GM19455 (cell line): ENCODE data around the gene ARFGAP1.
"Not testable (repeated sequence)": the region's sequence is repeated elsewhere in the genome, so short reads cannot be mapped to it uniquely, and the experiment has no call there.

Experiments
- ATAC-seq: cut with Tn5 transposase; IDR thresholded peaks from one replicate; pipeline ENCODE4 v1.9.1; 2021; ENCODE audit not compliant: unreplicated experiment

ARFGAP1 gene

GRCh38 chr20:63240004-63240403 is 32.6 kb upstream of the ARFGAP1 start:
- ATAC-seq, result no peak

- no peak for ATAC-seq
Observed at GRCh38 chr20:63241272-63241671, 31.3 kb upstream of the ARFGAP1 start.

DNA sequence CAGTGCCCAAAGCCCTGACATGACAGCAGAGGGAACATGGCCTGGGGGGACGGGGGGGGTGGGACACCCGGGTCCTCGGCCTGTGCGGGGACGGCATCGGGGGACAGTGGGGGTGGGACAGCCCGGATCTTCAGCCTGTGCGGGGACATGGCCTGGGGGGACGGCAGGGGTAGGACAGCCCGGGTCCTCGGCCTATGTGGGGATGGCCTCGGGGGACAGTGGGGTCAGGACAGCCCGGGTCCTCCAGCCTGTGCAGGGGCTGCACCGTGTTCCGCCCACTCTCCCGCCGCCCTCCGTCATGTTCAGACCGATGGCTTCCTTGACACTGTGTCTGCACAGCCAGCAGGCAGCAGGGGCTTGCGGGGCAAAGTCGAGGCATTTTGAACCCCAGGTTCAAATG is 29.9 kb upstream of the ARFGAP1 start:
- ATAC-seq, result no peak

- ATAC-seq, result no peak
Observed at GRCh38 chr20:63243604-63244247, 28.9 kb upstream of the ARFGAP1 start.

GRCh38 chr20:63244468-63244867 is 28.1 kb upstream of the ARFGAP1 start:
- ATAC-seq, result no peak

- ATAC-seq, result no peak
Observed at GRCh38 chr20:63246490-63247288, 25.9 kb upstream of the ARFGAP1 start.

DNA sequence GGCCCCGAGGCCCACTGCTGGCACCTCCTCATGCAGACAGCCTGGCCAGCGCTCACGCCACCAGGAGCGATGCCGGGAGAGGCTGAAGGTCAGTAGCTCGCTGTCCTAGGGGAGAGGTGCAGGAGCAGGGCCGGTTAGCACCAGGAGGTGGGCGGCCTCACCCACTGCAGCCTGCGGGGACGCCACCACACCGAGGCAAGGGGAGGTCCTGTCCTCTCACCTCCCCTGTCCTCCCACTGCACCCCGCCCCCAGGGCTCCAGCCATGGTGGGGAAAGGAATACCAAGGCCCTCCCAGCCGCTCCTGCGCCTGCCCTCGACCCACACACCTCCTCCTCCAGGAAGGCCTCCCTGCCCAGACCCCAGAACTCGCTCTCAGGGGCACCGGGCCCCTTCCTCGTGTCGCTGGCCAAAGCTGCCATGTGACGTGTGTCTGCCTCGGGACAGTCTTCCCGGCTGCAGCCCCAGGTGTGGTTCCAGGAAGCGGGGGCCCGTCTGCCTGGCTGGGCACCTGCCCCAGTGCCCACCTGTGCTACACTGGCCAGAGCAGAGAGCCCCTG is 24.9 kb upstream of the ARFGAP1 start:
- ATAC-seq, result no peak

DNA sequence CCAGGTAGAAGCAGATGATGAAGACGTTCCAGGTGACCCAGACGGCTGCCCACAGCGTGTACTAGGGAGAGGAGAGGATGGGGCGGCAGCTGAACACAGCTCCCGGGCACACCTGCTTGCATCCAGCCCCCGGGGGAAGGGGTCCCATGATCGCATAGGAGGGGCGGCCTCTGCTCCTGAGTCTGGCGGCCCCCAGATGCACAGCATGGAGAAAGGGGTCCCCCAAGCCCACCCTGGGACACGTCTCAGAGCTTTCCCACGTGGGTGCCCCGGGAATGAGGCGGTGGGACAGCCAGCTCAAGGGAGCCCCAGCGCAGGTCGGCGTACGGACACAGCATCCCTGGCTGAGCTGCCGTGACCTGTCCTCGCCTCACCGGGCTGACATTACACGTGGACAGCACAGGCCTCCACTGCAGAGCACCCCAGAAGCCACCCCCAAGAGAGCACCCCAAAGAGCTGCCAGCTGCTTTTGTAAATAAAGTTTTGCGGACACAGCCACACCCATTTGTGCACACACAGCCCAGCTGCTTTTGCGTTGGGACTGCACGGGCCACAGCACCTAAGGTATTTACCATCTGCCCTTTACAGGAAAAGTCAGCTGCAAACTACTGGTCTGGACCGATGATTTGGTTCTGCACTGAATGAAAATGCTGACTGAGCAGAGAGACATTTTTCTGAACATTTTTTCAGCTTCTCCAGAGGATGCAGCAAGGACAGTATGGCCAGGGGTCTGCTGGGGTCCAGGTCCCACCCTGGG is 23.6 kb upstream of the ARFGAP1 start:
- ATAC-seq, result no peak

DNA sequence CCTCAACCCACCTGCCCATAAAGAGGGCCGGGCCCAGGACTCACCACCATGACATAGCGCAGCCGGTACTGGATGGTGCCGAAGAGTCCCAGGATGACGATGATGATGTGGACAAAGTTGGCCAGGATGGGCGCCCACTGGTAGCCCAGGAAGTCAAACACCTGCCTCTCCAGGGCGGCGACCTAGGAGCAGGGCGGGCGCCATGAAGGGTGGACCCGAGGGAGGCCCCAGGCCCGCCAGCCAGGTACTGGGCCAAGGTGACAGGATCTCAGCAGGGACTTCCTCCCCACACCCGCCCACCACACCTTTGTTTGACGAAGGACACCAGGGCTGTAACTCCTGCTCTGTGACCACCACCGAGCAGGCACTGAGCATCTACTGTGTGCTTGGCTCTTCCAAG is 22.7 kb upstream of the ARFGAP1 start:
- no peak for ATAC-seq

- ATAC-seq, result not testable (repeated sequence)
Observed at GRCh38 chr20:63251350-63251749, 21.3 kb upstream of the ARFGAP1 start.

- ATAC-seq, result no peak
Observed at GRCh38 chr20:63252284-63252711, 20.3 kb upstream of the ARFGAP1 start.

DNA sequence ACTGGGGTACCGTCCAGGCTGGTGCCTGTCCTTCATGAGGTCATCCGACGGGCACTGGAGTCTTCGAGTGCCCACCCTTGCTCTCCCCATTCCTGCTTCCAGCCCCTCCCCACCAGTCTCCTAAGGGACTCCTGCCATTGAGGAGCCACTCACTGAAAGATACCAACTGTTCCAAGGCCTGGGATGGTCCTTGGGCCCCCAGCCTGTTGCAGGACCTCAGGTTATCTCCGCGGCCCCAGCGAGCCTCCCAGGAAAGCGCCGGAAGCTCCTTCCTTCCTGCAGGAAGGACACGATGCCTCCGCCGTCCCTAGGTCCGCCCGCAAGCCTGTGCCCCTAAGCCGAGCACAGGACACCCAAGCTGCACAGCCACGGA is 19.6 kb upstream of the ARFGAP1 start:
- ATAC-seq, result no peak

DNA sequence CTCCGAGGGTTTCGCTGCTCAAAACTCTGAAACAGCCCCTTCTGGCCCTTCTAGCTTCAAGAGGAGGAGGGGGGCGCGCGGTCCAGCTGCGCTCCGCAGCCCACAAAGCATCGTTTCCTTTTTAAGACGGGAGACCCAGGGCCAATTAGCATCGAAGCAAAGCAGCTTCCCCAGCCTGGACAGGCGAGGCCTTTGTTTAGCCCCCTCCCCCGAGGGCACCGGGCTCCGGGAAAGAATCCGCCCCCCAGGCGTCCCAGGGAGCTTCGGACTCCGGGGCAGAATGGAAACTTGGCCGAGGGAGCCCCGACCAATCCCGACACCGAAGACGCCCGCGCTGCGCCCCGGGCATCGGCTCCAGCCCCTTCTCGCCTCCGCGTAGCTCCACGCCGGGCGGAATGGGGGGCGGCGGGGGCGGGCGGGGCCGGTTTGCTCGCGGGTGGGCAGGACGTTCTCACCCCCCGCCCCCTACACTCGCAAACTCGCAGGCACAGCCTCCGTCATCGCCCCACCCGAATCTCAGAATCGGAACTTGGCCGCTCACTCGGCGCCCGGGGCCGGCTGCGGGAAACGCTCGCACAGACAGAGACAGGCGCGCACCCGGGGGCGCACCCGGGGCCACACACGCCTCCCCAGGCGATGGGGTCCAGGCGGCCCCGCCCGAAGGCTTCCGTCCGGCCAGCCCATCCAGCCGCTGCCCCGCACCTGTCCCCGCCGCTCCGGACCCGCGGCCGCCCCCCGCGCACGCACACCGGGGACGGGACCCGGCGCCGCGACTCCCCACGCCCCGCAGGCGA is 19.0 kb upstream of the ARFGAP1 start:
- ATAC-seq, result no peak

DNA sequence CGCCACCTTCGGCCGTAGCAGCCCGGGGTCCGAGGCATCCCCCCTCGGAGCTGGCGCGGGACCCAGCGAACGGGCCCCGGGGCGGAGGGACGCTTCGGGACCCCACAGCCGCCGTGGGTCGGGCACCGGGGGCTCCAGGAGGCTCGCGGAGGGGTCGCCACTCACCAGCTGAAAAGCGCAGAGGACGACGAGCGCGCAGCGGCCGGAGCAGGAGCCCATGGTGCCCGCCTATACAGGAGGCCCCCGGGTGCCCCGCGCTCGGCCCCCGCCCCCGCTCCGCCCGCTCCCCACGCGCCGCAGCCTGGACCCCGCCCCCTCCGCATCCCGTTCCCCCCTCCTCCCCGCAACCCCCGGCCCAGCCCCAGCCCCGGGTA is 18.4 kb upstream of the ARFGAP1 start, which contains the start of gene NKAIN4:
Gene NKAIN4 (minus strand): TSS at position 232 of the 374 bp plus-strand sequence. CDS start 13 bp downstream, at position 219.
- ATAC-seq, result no peak

DNA sequence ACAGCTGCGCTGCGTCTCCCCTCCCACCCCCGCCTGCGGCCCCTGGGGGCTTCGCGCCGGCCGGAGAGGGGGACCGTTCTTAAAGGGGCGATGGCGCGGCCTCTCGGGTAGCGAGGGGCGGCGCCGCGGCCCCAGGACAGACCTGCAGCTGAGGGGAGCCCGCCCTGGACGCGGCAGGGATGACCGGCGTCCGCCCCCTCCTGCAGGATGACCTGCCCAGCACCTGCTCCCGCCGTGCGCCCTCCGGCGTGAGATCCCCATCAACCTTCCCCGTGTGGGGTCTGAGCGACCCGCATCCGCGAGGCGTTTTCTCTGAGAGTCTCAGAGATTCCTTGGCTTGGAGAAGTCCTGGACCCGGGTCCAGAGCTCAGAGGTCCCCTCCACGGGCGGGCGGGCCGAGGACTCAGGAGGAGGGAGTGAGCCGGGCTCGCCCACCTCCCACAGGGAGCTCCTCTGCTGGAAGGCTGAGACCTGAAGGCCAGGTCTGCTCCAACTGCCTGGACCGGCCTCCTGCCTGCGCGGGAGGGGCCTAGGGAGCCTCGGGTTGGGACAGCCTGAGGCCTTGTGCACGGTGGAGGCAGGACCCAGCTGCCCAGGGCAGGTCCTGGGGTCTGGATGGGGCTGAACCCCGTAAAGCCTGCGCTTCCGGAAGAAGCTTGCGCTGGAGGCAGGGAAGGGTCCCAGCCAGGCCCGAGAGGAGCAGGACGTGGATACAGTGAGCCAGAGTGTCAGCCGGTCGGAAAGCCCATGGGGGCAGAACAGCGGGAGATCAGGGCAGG is 17.8 kb upstream of the ARFGAP1 start:
- ATAC-seq, result no peak

DNA sequence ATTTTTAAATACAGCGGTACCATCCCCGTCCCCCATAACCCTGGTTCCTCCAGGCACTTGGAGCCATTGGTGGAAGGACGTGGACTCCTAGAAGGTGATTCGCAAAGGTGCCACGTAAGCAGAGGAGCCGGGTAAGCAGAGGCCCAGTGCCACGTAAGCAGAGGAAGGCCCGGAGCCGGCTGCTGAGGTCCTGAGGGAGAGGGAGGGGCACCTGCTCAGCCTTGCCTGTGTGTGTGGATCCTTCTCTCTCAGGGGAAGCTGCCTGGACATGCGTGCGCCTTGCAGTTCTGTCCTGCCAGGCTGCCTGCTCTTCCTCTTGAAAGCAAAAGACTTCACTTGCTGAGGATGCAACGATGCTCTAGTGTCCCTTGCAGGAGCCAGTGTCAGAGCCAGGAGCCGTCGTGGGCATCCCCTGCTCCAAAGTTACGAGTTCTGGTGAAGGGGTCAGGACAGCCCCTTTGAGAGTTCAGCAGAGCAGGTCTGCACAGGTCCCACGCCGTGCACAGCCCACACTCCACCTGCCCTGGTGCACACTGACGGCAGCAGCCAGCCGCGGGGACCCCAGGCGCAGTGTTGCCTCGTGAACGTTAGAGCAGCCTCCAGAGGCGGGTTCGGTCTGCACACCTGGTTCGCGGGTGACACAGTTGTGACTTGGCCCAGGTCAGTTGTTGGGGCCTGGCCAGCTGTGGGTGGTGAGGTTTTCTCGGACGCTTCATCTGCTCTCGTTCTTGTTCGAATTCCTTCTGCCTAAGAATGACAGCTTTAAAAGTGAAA is 16.5 kb upstream of the ARFGAP1 start:
- ATAC-seq, result no peak

- no peak for ATAC-seq
Observed at GRCh38 chr20:63256954-63257353, 15.7 kb upstream of the ARFGAP1 start.

DNA sequence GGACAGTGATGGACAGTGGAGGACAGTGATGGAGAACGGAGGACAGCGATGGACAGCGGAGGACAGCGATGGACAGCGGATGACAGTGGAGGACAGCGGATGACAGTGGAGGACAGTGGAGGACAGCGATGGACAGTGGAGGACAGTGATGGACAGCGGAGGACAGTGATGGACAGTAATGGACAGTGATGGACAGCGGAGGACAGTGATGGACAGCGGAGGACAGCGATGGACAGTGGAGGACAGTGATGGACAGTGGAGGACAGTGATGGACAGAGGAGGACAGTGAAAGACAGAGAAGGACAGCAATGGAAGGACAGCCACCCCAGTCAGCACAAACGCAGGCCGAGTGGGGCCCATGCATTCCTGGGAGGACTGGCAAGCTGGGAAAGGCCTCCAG is 15.0 kb upstream of the ARFGAP1 start:
- no peak for ATAC-seq

DNA sequence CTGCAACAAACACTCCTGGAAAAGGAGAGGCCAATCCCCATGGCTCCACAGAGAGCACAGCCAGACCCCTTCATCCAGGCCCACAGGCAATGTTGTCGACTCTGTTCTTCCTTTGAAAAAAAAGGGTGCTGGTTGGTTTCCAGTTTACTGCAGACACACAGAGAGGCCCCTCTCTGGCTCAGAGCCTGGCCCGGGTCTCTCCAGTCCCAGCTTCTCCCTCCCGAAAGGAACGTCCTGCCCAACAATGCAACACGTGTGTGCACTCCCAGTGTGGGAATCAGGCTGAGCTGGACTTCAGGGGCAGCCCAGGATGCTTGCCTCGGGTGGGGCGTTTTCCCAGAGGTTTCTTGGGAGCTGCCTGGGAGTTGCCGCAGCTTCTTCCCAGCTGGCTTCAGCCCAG is 13.8 kb upstream of the ARFGAP1 start:
- ATAC-seq, result no peak
